NCI-H1417 treated with DMSO at 0.1 percent for 48 hours (cell line): ENCODE results near the gene ZNF598.
A peak's percentile ranks its signal among the peaks of the same experiment; 100 is the strongest.

ENCODE experiments used
- DNase-seq: peaks from one replicate; lab custom pipeline; 2025; lab: John Stamatoyannopoulos, UW

Gene ZNF598

DNA sequence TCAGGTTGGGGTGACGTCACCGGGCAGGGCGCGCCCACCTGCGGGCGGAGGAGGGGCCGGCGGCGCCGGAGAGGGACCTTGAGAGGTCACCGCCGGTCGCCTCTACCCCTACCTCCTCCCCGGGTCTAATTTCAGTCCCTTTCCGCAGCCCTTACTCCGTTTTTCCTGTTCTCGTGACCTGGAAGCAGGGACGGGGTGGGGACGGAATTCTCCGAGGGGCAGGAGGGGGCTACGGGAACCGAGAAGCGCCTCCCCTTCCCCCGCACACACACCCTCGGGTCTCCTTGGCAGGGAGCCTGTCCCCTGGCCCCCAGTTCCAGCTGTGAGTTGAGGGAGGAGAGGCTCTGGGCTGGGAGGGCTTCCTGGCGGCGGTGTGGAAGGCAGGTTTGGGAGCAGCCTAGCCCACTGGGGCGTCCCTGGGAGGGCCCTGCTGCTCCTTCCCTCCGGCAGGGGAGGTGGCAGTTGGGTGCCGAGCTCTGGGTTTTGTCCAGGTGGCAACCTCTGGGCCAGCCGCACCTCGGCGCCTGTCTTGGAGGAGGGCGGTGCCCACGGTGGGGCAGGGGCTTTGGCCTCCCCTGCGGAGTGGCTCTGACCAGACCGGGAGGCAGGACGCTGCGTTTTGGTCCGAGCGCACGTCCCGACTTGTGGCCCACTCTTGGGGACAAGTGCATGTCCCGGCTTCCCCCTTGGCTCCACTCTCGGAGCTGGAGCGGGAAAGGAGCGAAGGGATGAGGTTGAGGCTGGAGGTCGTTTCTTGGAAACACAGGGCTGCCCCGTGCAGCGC is 19.1 kb downstream of the ZNF598 start:
- DNase-seq, result no peak

DNA sequence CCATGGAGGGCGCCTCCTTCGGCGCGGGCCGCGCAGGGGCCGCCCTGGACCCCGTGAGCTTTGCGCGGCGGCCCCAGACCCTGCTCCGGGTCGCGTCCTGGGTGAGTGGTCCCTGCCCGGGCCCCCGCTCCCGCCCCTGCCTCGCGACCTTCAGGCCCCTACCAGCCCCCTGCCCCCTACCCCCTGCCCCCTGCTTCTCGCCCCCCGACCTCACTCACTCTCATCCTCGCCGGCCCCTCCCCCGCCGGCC is 19.6 kb downstream of the ZNF598 start:
- no peak for DNase-seq

DNA sequence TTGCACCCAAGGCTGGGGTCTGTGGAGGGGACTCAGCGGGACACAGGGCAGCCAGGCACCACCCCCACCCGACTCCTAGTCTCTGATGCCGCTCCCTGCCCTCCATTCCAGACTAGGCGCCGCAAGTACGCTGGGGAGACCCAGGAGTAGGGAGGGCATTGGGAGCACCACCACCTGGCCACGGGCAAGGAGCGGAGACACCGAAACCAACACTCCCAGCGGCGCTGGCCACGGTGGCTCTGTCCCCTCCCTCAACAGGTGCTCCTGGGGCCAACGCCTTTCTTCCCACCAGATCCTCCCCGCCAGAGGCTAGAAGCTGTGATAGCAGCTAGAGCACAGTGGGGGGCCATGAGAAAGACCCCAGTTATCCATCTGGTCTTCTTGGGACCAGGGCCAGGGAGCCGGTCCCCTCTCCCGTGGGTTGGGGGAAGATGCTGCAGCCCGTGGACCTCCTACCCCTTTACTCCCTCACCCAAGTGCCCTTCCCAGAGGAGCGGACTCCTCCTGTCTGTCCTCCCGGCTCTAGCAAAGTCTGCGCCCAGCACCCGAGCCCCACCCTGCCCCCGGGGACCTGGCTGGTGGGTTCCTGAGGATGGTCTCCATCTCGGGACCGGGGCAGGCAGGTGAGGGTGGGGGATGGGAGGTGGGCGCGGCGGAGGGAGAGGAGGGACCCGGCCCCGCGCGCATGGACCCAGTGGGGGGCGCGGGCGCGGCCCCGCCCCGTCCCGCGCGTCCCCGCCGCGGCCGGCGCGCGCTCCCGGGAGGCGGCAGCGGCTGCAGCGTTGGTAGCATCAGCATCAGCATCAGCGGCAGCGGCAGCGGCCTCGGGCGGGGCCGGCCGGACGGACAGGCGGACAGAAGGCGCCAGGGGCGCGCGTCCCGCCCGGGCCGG is 20.2 kb downstream of the ZNF598 start, which contains the start of gene SYNGR3:
SYNGR3 (plus strand) TSS at position 762 of the 892 bp plus-strand sequence. CDS start 133 bp downstream, outside the sequence.
- no peak for DNase-seq

DNA sequence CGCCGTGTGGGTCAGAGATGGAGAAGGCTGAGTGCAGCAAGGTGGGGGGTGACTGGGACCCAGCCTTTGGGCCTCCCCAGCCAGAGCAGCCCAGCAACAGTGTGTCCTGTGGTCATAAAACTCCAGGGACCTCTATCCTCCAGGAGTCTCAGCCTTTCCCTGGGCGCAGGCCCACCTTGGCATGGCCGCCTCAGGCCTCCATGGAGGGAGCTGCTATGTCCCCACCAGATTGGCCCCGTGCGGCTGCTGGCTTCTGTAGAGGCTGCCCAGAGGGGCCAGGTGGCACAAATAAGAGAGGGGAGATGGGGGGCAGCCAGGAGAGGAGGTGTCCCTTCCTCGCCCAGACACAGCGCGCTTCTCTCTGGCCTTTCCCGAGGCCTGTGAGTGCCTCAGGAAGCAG is 22.4 kb downstream of the ZNF598 start:
- DNase-seq, result no peak

DNA sequence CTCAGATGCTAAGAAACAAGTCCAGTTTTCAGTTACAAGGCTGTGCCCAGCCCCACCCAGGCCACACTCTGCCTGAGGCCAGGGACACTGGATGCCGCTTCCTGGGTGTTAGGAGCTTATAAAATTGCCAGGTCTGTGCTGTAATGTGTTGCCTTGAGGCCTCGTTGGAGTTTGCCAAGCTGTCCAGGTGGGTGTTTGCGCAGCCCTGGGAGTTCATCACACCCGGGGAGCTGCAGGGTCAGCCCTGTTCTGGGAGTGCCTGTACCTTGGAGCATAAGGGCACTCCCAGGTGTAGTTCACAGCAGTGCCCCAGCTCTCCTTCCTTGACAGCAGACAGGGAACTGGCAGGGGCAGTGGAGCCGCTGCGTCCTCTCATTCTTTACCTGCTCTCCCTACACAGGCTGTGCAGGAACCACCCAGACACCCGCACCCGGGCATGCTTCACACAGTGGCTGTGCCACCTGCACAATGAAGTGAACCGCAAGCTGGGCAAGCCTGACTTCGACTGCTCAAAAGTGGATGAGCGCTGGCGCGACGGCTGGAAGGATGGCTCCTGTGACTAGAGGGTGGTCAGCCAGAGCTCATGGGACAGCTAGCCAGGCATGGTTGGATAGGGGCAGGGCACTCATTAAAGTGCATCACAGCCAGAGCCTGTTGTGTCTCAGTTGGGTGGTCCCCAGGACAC is 24.0 kb downstream of the ZNF598 start:
- DNase-seq, result no peak

DNA sequence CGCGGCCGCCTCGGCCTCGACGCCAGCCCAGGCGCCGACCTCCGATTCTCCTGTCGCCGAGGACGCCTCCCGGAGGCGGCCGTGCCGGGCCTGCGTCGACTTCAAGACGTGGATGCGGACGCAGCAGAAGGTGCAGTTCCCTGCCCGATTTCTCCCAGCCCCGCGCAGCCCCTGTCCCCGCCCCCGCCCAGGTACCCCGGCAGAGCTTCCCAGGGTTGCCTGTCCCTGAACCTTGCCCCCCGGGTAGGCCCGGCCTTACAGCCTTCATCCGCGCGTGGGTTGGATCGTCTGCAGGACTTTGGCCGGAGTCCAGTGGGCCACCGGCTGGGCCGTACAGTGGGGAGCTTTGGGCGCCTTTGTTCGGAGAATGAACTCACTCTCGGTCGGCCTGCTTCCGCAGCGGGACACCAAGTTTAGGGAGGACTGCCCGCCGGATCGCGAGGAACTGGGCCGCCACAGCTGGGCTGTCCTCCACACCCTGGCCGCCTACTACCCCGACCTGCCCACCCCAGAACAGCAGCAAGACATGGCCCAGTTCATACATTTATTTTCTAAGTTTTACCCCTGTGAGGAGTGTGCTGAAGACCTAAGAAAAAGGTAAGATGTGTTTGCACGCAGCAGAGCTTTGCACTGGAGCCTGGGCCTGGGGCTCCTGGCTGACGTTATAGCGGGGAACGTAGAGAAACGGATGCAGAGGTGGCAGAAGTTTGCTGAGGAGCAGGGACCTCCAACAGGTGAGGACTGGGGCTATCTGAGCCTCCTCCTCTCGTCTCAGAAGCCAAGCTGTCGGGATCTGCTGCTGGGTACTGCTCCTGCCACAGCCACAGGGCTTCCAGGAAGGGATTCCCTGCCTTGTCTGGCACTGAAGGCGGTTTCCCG is 25.0 kb downstream of the ZNF598 start:
- no peak for DNase-seq

DNA sequence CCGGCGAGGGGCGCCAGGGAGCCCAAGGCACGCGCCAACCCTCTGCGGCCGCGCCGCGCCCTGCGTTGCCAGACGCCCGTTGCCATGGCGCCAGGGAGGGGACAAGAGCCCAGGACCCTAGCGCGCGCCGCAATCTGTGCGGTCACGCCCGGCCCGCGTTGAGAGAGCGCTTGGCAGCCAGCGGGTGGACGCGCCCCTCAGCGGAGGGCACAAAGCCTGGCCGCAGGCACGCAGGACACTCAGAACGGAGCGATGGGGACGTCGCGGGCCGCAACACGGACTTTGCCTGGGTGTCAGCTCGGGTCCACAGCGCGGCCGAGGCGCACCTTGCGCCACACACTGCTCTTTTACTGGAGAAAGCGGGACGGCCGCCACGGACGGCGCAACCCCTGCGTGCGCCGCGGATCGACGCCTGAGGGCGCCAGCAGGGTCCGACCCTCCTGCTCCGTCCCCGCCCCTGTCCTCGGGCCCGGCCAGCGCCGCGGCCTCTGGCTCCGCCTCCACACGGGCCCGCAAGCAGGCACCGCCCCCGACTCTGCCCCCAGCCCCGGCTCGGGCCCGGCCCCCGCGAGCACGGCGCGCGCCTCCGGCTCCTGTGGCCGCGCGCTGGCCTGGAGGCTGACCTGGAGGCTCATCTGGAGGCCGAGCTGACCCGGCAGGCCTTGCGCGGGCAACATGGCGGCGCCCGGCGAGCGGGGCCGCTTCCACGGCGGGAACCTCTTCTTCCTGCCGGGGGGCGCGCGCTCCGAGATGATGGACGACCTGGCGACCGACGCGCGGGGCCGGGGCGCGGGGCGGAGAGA is 25.9 kb downstream of the ZNF598 start, which contains the start of gene GFER:
GFER (plus strand) TSS at position 650 of the 803 bp plus-strand sequence; CDS start at position 676, 26 bp downstream.
- peak; percentile 38 for DNase-seq

DNA sequence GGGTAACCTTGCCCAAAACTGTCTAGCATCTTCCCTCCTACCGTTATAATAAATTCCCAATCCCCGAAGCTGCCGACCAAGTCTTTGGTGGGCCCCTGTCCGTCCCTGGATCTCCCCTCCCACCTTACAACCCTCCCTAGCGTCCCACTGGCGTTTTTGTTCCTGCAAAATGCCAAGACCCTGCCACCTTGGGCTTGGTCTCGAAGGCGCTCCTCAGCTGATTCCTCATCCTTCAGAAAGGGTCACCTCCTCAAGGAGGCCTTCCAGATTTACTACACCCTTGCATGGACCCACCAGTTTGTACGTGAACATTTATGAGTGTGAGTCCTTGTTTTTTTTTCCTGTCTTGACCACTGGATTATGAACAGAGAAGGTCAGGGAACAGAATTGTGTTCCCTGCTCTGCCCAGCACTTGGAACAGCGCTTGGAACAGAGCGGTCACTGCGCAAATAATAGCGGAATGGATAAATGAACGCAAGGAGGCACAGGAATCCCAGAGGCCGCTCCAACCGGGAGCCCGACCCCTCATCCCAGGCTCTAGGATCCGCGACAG is 26.6 kb downstream of the ZNF598 start:
- no peak for DNase-seq

DNA sequence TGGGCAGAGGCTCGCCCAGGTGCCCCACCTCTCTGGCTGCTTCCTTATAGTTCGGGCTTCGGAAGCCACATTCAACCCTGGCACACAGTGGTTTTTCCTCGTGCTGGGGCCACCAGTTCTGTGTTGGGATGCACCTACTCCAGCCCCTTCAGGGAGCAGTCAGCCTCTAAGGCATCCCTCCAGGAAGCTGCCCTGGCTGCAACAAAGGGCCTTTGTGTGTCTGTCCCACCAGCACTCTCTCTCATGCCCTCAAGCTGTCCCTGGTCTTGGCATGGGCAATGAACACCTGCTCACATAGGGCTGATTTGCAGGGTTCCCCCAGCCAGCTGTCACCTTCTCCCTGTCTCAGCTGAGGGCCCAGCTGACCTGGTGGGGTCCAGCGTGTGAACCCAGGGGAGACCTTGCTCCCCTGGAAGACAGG is 27.6 kb downstream of the ZNF598 start:
- DNase-seq, result no peak

DNA sequence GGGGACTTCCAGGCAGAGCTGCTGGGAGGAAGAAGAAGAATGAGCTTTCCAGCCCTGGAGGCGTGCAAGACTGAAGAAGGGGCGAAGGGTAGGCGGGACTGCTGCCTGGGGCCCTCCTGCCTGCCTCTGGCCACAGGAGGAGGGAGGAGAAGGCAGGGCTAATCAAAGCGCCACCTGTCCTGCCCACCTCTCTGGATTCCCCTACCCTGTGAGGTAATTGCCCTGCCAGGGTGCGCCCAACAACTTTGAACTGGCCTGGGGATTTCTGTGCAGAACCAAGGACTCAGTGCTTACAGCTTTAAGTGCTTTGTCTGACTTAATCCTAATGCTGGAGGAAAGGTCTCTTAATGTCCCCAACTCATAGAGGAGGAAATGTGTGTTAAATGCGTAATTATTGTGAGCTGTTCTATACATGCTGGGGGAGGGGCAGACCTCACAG is 28.2 kb downstream of the ZNF598 start, which contains the start of gene NOXO1:
NOXO1 (minus strand) TSS at position 72 of the 439 bp plus-strand sequence. CDS start 290 bp downstream, outside the sequence.
- DNase-seq, result no peak

DNA sequence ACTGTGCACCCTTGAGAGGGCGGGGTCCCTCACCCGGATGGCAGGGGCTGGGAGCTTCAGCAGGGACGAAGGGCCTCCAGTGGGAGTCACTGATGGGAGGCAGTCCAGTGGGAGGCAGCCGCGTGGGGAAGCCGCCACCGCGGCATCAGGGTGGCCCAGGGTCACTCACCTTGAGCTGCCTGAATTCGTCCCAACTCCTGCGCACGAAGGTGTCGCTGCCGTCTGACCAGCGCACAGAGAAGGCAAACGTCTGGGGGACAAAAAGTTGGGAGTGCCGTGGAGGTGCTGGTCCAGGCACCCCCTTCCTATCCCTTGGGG is 28.9 kb downstream of the ZNF598 start:
- DNase-seq, result no peak

DNA sequence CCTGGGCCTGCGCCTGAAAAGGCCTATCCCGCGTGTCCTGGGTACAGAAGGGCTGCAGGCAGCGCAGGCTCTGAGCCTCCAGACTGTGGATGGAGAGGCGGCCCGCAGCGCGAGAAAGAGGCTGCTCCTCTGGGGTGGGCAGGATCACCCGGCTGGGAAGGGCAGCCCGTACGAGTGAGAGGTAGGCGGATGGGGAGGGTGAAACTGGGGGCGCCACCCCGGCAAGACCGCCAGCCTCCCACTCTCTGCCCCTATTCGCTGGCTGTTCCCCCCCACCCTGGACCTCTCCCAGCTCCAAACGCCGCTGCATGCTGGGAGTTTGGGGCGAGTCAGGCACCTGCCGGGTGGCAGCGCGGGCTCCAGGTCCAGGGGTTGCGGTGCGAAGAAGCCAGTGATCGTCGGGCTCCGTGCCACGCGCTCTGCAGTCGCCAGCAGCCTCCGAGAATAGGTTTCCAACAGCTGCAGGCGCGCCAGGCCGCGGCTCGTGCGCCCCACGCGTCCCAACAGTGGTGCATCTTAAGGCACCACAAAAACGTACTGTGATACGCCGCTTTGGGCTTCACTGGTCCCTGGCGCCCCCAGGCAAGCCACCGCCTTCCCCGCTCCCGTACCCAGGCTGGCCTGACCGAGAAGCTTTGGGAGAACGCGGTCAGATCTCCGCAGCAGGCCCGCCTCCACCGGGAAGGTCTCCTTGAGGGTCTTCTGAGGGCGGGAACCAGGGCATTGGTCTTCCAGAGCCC is 29.4 kb downstream of the ZNF598 start:
- no peak for DNase-seq

DNA sequence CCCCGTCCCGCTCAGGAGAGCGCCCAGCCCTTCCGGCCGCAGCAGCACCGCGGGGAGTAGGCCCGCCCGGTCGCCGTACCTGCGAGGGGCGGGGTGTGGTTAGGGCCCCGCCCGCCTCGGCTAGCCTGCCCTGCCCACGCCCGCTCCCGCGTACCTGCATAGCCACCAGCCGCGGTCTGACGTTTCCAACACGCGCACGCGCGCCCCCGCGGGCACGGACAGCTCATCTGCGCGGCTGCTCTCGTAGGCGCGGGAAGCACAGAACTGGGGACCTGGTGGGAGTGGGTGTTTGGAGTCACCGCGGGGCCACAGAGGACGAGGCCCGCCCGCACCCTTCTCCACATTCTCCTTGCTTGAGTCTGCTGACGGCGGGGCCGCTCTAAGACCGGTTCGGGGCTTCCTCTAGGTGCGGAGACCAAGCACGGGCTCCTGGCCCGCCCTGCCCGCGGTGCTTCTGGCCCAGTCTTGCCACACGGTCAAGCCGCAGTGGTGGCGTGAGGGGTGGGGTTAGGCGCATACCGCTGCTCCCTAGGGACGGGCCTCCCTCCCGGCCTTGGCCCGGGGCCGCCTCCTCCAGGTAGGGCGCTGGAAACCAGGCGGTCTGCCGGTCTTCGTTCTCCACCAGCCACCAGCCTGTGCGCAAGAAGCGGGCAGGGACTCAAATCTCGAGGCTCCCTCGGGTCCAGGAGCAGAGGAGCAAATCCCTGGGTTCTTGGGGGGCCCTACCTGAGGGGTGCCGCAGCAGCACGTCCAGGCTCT is 30.2 kb downstream of the ZNF598 start:
- DNase-seq, result no peak

DNA sequence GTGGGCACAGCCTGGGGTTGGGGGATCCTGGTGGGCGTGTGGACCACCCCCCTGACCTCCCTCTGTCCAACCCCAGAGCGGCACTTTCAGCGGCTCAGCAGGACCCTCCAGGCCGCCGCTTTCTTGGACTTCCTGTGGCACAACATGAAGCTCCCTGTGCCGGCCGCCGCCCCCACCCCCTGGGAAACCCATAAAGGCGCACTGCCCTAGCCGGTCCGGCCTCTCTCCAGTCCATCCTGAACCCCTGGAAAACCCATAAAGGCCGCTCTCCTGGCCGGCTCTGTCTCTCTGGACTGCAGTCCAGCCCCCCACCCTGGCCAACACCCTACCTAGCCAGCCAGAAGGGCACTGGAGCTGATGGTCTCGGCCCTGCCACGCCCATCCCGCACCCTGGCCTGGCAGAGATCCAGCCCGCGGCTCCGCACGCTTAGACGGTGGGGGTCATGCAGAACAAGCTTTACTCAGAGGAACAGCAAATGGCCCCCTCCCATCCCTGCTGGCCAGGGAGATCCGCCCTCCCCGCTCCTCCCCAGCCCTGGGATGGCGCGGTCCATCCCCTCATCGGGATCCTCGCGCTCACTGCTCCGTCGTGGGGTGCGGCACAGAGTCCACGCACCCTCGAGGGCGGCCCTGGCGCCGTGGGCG is 31.0 kb downstream of the ZNF598 start:
- DNase-seq, result no peak

DNA sequence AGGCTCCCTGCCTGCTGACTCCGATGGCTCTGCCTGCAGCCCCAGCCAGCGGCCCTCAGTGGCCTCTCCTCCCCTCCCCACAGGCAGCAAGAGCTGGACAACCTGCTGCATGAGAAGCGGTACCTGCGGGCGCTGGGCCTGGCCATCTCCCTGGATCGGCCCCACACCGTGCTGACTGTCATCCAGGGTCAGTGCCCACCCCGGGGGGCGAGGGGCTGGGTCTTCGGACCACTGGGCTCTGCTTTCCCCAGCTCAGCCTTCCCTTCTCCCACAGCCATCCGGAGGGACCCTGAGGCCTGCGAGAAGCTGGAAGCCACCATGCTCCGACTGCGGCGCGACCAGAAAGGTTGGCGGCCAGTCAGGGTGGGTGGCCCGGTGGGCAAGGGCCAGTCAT is 31.7 kb downstream of the ZNF598 start:
- no peak for DNase-seq

DNA sequence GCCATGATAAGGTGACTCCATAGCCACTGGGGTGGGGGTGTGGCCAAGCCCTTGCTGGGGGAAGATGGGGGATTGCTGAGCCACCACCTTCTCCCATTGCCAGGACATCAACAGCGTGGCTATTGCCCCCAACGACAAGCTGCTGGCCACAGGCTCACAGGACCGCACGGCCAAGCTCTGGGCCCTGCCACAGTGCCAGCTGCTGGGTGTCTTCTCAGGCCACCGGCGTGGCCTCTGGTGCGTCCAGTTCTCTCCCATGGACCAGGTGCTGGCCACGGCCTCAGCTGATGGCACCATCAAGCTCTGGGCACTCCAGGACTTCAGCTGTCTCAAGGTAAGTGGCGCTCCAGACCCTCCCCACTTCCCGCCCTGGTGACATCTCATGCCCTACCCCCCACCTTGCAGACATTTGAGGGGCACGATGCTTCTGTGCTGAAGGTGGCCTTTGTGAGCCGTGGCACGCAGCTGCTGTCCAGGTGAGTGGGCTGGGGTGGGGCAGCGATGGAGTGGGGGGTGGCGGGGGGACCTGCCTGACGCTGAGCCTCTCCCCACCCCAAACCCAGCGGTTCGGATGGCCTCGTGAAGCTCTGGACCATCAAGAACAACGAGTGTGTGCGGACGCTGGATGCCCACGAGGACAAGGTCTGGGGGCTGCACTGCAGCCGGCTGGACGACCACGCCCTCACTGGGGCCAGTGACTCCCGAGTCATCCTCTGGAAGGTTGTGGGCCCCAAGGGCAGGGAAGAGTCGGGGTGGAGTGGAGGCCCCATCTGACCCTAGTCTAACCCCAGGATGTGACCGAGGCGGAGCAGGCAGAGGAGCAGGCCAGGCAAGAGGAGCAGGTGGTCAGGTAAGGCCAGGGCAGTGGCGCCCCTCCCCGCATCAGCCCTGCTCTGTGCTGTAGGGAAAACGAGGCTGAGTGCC is 32.4 kb downstream of the ZNF598 start:
- no peak for DNase-seq

DNA sequence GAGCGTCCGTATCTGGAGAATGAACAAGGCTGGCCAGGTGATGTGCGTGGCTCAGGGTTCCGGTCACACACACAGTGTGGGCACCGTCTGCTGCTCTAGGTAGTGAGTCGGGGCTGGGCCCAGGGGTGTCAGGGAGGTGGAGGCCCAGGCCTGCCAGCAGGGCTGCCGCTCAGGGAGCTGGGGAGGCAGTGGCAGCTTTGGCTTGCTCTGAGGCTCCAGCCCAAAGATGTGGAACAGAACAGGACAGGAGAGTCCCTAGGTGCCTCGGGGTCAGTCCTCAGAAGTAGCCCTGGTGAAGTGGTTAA is 33.5 kb downstream of the ZNF598 start:
- no peak for DNase-seq
